C1 segment of cervical spinal cord (tissue), 14 donors: ENCODE data around the gene E2F8.

ENCODE experiments used
- DNase-seq, 14 donors: peaks; one replicate each; lab custom pipeline; 2025; lab: John Stamatoyannopoulos, UW

The E2F8 gene

GRCh38 chr11:19252394-19253152 lies 11.8 kb upstream of the E2F8 start:
- DNase-seq = no peak

- DNase-seq = no peak
Measured at GRCh38 chr11:19251577-19251976, 10.8 kb upstream of the E2F8 start.

GRCh38 chr11:19246816-19247215 lies 6.1 kb upstream of the E2F8 start:
- DNase-seq = no peak

- DNase-seq = no peak
Measured at GRCh38 chr11:19245351-19245750, 4.6 kb upstream of the E2F8 start.

GRCh38 chr11:19244621-19245020 lies 3.9 kb upstream of the E2F8 start:
- DNase-seq = no peak

DNA sequence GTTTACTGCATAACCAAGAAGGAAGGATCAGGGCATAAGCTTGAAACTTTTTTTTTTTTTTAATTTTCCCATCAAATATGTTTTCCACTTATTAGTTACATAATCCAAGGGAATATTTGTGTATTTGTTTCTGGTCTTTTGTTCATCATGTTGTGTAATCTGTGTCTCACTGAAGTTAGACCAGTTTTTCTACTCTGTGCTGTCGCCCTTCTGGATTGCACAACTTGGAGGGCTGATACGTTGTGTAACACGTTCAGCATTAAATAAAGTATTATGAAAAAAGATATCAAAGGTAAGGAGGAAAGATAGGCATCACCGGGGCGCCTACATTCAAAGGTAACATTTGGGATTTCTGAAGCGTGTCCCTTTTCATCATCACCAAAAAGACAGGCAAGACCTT lies 3.3 kb upstream of the E2F8 start:
- DNase-seq = no peak

DNA sequence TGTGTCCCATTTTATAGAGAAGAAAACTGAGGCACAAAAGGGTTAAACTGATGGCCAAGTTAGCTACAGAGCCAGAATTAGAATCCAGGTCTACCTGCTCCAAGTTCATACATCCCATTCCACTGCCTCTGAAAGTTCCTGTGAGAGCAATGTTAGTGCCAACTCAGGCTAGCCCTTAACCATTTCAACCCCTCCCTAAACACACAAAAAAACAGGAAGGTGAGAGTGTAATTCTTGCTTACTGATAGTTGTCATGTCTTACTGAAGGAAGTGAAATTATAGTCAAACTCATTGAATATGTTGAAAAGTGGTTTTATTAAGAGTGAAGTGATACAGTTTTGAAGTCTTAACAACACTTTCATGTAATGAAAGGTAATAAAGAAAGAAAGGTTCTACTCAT lies 2.9 kb upstream of the E2F8 start:
- no peak for DNase-seq

DNA sequence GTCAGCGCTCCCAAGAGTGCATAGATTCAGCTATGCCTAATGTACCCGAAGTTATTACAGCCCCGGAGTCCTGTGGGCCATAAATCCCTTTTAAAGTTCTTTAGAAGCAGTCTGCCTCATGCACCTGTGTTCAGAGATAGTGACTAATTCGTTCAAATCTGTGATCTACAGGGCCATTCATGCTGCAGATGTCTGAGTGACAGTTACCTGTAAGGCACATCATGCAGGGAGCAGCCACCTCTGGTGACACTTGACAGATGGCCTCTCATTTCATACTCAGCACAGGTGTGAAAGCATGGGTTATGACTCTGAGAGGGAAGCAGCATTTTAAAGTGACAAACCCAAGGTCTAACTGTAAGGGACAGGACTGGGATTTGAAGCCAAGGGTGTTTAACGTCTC lies 2.4 kb upstream of the E2F8 start:
- DNase-seq = no peak

DNA sequence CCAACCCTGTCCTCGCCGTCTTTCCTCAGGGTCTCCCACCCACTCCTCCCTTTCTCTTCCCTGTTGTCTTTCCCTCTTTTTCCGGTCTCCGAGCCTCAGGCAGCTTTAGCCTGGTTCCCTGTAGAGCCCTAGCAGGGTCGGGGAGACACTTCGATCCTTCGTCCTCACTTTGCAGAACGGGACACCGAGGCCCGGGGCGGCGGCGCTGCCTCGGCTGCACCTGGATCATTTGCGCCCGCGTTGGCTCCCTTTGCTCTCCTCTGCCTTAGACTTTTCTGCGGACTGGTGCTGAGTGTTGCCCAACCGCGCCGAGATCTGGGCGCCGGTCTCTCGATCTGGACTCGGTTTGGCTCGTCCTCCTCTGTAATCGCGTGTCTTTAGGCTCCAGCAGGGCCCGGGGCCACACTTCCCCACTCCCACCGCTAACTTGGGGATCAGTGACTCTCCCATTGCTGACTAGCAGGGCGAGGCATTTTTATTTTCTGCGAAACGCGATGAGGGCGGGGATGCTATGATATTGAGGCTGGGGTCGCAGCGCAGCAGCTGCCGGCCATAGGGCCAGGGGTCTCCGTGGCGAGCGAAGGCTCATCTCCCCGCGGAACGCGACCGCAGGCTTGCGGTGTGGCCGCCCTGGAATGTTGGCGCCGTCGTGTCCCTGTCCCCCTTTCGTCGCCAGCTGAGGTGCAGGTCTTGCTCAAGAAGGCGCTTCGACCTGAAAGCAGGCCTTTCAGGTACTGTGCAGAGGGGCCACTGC lies 1.6 kb upstream of the E2F8 start:
- no peak for DNase-seq

- no peak for DNase-seq
Measured at GRCh38 chr11:19241260-19242178, 774 bp upstream of the E2F8 start.

GRCh38 chr11:19239039-19239438 lies 1.7 kb downstream of the E2F8 start:
- no peak for DNase-seq

GRCh38 chr11:19237813-19238212 lies 2.9 kb downstream of the E2F8 start:
- no peak for DNase-seq

DNA sequence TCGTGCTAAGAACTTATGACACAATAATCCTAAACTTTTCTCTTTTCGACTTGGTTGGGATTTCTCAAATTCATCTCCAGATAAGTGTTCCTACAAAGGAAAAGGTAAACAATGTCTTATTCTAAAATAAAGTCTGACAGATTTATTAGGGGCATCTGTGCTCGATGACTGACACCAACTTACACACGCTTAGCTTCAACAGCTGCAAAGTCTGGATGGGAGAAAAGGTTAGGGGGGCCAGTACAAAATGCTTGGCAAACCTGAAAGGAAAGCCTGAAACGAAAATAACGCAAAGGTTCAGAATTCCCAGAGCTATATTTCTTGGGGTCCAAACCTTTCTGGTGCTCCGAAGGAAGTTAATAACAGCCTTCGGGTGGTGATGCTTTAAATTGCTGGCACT lies 3.4 kb downstream of the E2F8 start:
- no peak for DNase-seq

GRCh38 chr11:19234231-19234817 lies 6.4 kb downstream of the E2F8 start:
- DNase-seq = no peak

GRCh38 chr11:19232910-19233503 lies 7.7 kb downstream of the E2F8 start:
- DNase-seq = no peak

DNA sequence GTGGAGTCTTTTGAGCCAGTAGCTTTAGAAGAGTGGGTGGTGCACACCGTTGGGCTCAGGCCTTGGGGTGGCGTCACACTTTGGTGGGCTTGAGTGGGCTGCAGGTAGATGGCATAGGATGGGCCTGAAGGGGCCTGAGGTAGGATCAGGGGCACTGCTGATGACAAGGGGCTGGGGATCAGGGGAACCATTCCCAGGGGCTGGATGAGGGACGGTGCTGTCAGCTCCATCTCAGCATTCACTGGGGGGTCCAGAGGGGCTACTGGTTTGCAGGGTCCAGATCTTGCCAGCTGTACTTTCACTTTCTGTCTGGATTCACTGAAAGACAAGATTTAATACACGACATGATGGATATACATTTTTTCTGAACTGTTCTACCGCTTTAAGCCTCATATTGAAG lies 11.1 kb downstream of the E2F8 start:
- DNase-seq = no peak

GRCh38 chr11:19228968-19229367 lies 11.8 kb downstream of the E2F8 start:
- DNase-seq = no peak

GRCh38 chr11:19226378-19227195 lies 14.2 kb downstream of the E2F8 start:
- DNase-seq = no peak

DNA sequence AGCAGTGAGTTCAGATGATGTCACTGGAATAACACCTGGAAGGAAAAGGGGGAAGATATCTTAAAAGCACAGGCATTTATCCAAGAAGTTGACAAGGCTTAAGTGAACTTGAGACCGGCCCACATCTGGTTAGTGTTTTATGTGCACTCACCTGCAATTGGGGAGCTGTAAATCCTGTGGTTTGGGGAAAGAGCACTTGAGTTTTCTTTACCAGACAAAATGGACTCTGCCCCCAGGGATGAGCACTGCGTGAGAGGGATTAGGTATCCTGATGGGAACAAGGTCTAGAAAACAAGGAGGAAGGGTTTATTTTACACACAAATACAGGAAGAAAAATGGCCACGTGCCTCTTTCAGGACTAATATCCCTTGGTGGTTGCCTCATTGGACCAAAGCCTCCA lies 15.2 kb downstream of the E2F8 start:
- no peak for DNase-seq

DNA sequence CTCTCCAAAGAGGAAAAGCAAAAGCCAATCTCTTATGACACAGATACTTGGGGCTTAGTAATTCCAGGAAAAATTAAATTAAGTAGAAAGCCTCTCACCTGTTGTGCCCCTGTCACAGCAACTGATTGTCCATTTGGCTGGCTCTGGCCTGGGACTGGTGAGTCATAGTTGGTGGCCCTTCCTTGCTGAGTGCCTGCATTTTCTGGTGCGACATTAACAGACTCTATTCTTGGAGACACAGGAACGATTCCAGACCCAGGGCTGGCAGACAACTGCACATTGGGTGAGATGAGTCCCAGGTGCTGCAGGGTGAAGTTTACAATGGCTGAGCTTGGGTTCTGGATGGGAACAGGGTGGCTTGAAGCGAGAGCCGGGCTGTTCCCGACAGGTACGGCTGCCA lies 15.6 kb downstream of the E2F8 start:
- no peak for DNase-seq
